ENCODE results near the gene TRMT1. TPM values are rescaled to one million over a fixed set of nuclear protein-coding genes. Genes with fewer than 3 reads are reported as not detected.
A peak's percentile ranks its signal among the peaks of the same experiment; 100 is the strongest.

The TRMT1 gene
- total and polyA plus RNA-seq, 3 donors from 2014 or later = 35.9 to 50.0 (median 44.8) TPM

GRCh38 chr19:13117176-13117771 lies 734 bp upstream of the TRMT1 start:
- intact Hi-C loops (cut with DNase I; ENCODE audit: low total_unique reads) = loop anchor here (5.0 kb wide), 1 partner anchor 35 kb away; the partner anchor contains the start of genes IER2 and STX10
- no peaks in the 10 kb centered on the region for H3K27me3 ChIP-seq
- H3K4me1 ChIP-seq = peaks cover 26% of the 10 kb centered on the region
- no peaks in the 10 kb centered on the region for H3K36me3 ChIP-seq (ENCODE audit: low read depth, missing control alignments)
- H3K27ac ChIP-seq = no peak overlapping the region
- TF ChIP-seq POLR2A (IDR thresholded peaks at IDR 0.05) (no peak), CTCF (IDR thresholded peaks at IDR 0.05) (no peak)
- H3K4me3 ChIP-seq = peak overlapping the region; percentile 34 to 98
- H3K9me3 ChIP-seq = no peaks in the 10 kb centered on the region
- 14 to 15% methylated on average over 20 of the region's 20 CpGs for WGBS, 2 donors
- no peak for DNase-seq

- no peak for DNase-seq
- Histone ChIP-seq H3K4me1 (peaks cover 26% of the 10 kb centered on the region), H3K9me3 (no peaks in the 10 kb centered on the region), H3K36me3 (ENCODE audit: low read depth, missing control alignments) (no peaks in the 10 kb centered on the region), H3K27ac (peak overlapping the region; percentile 1 to 55), H3K4me3 (peak overlapping the region; percentile 71 to 98), H3K27me3 (no peaks in the 10 kb centered on the region)
- WGBS, 2 donors = 0 to 1% methylated on average over 14 to 18 of the region's 18 CpGs
- intact Hi-C loops (cut with DNase I; ENCODE audit: low total_unique reads) = loop anchor here (5.0 kb wide), 1 partner anchor 36 kb away; the partner anchor contains the start of genes IER2 and STX10
- no peak for TF ChIP-seq CTCF (IDR thresholded peaks at IDR 0.05)
- no peak for TF ChIP-seq POLR2A (IDR thresholded peaks at IDR 0.05)
Observed at GRCh38 chr19:13115936-13116281, 631 bp downstream of the TRMT1 start.

- Histone ChIP-seq H3K36me3 (ENCODE audit: low read depth, missing control alignments) (no peaks in the 10 kb centered on the region), H3K27ac (no peak overlapping the region)
- intact Hi-C loops (cut with DNase I; ENCODE audit: low total_unique reads) = no loop called here
Observed at GRCh38 chr19:13112555-13112954, 4.0 kb downstream of the TRMT1 start.

GRCh38 chr19:13110099-13110610 lies 6.4 kb downstream of the TRMT1 start:
- Histone ChIP-seq H3K27ac (no peak overlapping the region), H3K36me3 (ENCODE audit: low read depth, missing control alignments) (no peaks in the 10 kb centered on the region), H3K9me3 (no peaks in the 10 kb centered on the region), H3K4me1 (no peaks in the 10 kb centered on the region), H3K4me3 (no peak overlapping the region), H3K27me3 (no peaks in the 10 kb centered on the region)
- WGBS, 2 donors = 76 to 88% methylated on average over 13 to 15 of the region's 15 CpGs
- intact Hi-C loops (cut with DNase I; ENCODE audit: low total_unique reads) = no loop called here
- TF ChIP-seq POLR2A (IDR thresholded peaks at IDR 0.05) (no peak), CTCF (IDR thresholded peaks at IDR 0.05) (no peak)
- DNase-seq = no peak

More at GRCh38 chr19:13112555-13112954, 4.0 kb downstream of the TRMT1 start:
- peaks cover 9% of the 10 kb centered on the region for H3K4me1 ChIP-seq
- 93% methylated on average over 3 to 10 of the region's 10 CpGs for WGBS, 2 donors
- no peak overlapping the region for H3K4me3 ChIP-seq
- TF ChIP-seq CTCF (IDR thresholded peaks at IDR 0.05) = no peak
- TF ChIP-seq POLR2A (IDR thresholded peaks at IDR 0.05) = no peak
- H3K27me3 ChIP-seq = no peaks in the 10 kb centered on the region
- DNase-seq = no peak
- no peaks in the 10 kb centered on the region for H3K9me3 ChIP-seq
